ENCODE results near the gene BRD9.
"Not testable (repeated sequence)": the region's sequence is repeated elsewhere in the genome, so short reads cannot be mapped to it uniquely, and the experiment has no call there.

GRCh38 chr5:838431-838851 is 54.2 kb downstream of the BRD9 start:
- not testable (repeated sequence) for TF ChIP-seq CTCF (IDR thresholded peaks at IDR 0.05); POLR2AphosphoS5 (IDR thresholded peaks at IDR 0.05; ENCODE audit: insufficient read depth in 1 of 2, low read depth in 1 of 2); POLR2A (IDR thresholded peaks at IDR 0.05)

Data from vagina (tissue), 2 donors.